IMR-90 (cell line): ENCODE measurements around the gene CCDC69. TPM values are rescaled to one million over a fixed set of nuclear protein-coding genes. Genes with fewer than 3 reads are reported as not detected.

Source experiments
- ATAC-seq: fragments of 200-7000 bp; cut with Tn5 transposase; 2 replicates; pipeline ENCODE4 v1.9.1; 2020; ENCODE audit warnings: low read depth, mild to moderate bottlenecking, moderate library complexity
- BruUV-seq: library from RNA; stranded (reverse); fragments of 400-500 nt; replicated peaks from 2 replicates; lab custom pipeline; 2021; lab: Mats Ljungman, UMichigan
- CTCF ChIA-PET: fragments of 300-600 bp; formaldehyde crosslinking; extraction: SDS; loops from one replicate; lab custom pipeline; 2021; ENCODE audit warnings: antibody characterized with exemption; lab: Yijun Ruan, JAX
- POLR2A ChIA-PET: fragments of 300-600 bp; sonication (Branson Sonifier 250); formaldehyde crosslinking; loops from one replicate; lab custom pipeline; 2022; ENCODE audit warnings: antibody characterized with exemption; ENCODE audit not compliant: unreplicated experiment; lab: Charles Lee
- DNase-seq: peaks from one replicate; pipeline ENCODE4 v3.0.0; 2013
- H2AFZ ChIP-seq: replicated peaks from 2 replicates; pipeline ENCODE3; 2013; ENCODE audit warnings: low read length, mild to moderate bottlenecking; ENCODE audit not compliant: poor library complexity
- H2AK5ac ChIP-seq: 2 replicates; pipeline ENCODE4 v1.6.1; 2013; ENCODE audit warnings: low read depth, low read length, inconsistent platforms
- H2AK9ac ChIP-seq: replicated peaks from 2 replicates; pipeline ENCODE3; 2013; ENCODE audit warnings: mild to moderate bottlenecking, low read depth, low read length, moderate library complexity; ENCODE audit not compliant: poor library complexity
- H2BK120ac ChIP-seq: 2 replicates; pipeline ENCODE4 v1.6.1; 2013; ENCODE audit warnings: low read depth, low read length, inconsistent platforms
- H2BK15ac ChIP-seq: 3 replicates; pipeline ENCODE4 v1.6.1; 2013; ENCODE audit warnings: low read depth, low read length, inconsistent platforms
- H2BK20ac ChIP-seq: 2 replicates; pipeline ENCODE4 v1.6.1; 2013; ENCODE audit warnings: low read depth, mild to moderate bottlenecking, inconsistent platforms, low read length, moderate library complexity
- H2BK5ac ChIP-seq: 2 replicates; pipeline ENCODE4 v1.6.1; 2013; ENCODE audit warnings: mild to moderate bottlenecking, low read depth, low read length, inconsistent platforms; ENCODE audit not compliant: poor library complexity, severe bottlenecking
- H3K14ac ChIP-seq: replicated peaks from 2 replicates; pipeline ENCODE4 v1.6.1; 2013; ENCODE audit warnings: low read depth, low read length, inconsistent platforms
- H3K18ac ChIP-seq: 2 replicates; pipeline ENCODE4 v1.6.1; 2013; ENCODE audit warnings: low read depth, low read length, control low read depth
- H3K23ac ChIP-seq: 2 replicates; pipeline ENCODE4 v1.6.1; 2013; ENCODE audit warnings: low read depth, low read length, inconsistent platforms
- H3K27ac ChIP-seq: 2 replicates; pipeline ENCODE4 v1.5.1; 2013; ENCODE audit warnings: mild to moderate bottlenecking, control low read depth, low read length; ENCODE audit not compliant: insufficient read depth
- H3K27me3 ChIP-seq: 2 replicates; pipeline ENCODE4 v1.6.1; 2013; ENCODE audit warnings: low read length; ENCODE audit not compliant: control insufficient read depth, insufficient read depth
- H3K36me3 ChIP-seq: 2 replicates; pipeline ENCODE4 v1.6.1; 2013; ENCODE audit warnings: low read length, mixed read lengths; ENCODE audit not compliant: control insufficient read depth, insufficient read depth
- H3K4ac ChIP-seq: 2 replicates; pipeline ENCODE4 v1.6.1; 2013; ENCODE audit warnings: low read depth, low read length, inconsistent platforms
- H3K4me1 ChIP-seq: 2 replicates; pipeline ENCODE4 v1.6.1; 2013; ENCODE audit warnings: low read length, mixed read lengths; ENCODE audit not compliant: control insufficient read depth, insufficient read depth
- H3K4me2 ChIP-seq: 2 replicates; pipeline ENCODE4 v1.6.1; 2013; ENCODE audit warnings: low read depth, mild to moderate bottlenecking, control low read depth, low read length, moderate library complexity
- H3K4me3 ChIP-seq: 2 replicates; pipeline ENCODE4 v1.5.1; 2013; ENCODE audit warnings: low read depth, mild to moderate bottlenecking, control low read depth, low read length, moderate library complexity; ENCODE audit not compliant: insufficient read depth
- H3K56ac ChIP-seq: 2 replicates; pipeline ENCODE4 v1.6.1; 2013; ENCODE audit warnings: low read length, inconsistent platforms; ENCODE audit not compliant: insufficient read depth; ENCODE audit errors: extremely low read depth
- H3K79me1 ChIP-seq, 2 experiments: 2 replicates each; pipeline ENCODE4 v1.6.1; 2013; ENCODE audit warnings: low read length in 2 of 2, inconsistent platforms in 1 of 2, low read depth in 1 of 2
- H3K9ac ChIP-seq: 2 replicates; pipeline ENCODE4 v1.6.1; 2013; ENCODE audit warnings: low read depth, low read length, control low read depth
- H3K9me1 ChIP-seq: 2 replicates; pipeline ENCODE4 v1.6.1; 2013; ENCODE audit warnings: low read length, inconsistent platforms; ENCODE audit not compliant: insufficient read depth
- H3K9me3 ChIP-seq: 2 replicates; pipeline ENCODE4 v1.6.1; 2013; ENCODE audit warnings: low read length; ENCODE audit not compliant: control insufficient read depth, insufficient read depth
- H4K20me1 ChIP-seq: 2 replicates; pipeline ENCODE4 v1.6.1; 2013; ENCODE audit warnings: low read length, inconsistent platforms; ENCODE audit not compliant: insufficient read depth
- H4K5ac ChIP-seq: 2 replicates; pipeline ENCODE4 v1.6.1; 2013; ENCODE audit warnings: mild to moderate bottlenecking, low read depth, low read length, control low read depth
- H4K8ac ChIP-seq, 2 experiments: 2 replicates each; pipeline ENCODE4 v1.6.1; 2013; ENCODE audit warnings: low read depth in 2 of 2, low read length in 2 of 2, control low read depth in 1 of 2, inconsistent platforms in 1 of 2
- H4K91ac ChIP-seq: 2 replicates; pipeline ENCODE4 v1.6.1; 2013; ENCODE audit warnings: low read depth, low read length, inconsistent platforms; ENCODE audit not compliant: insufficient read depth
- BHLHE40 ChIP-seq: fragments of 150-350 bp; IDR thresholded peaks from 2 replicates; pipeline ENCODE4 v1.6.1; 2016; ENCODE audit warnings: mild to moderate bottlenecking, low read depth, low read length
- CEBPB ChIP-seq: IDR thresholded peaks from 2 replicates; pipeline ENCODE4 v1.6.1; 2012; ENCODE audit warnings: low read depth, low read length, improper control_type of control experiment
- CHD1 ChIP-seq: IDR thresholded peaks from 2 replicates; pipeline ENCODE4 v1.6.1; 2012; ENCODE audit warnings: low read depth, low read length, improper control_type of control experiment
- FOS ChIP-seq: fragments of 150-350 bp; IDR thresholded peaks from 2 replicates; pipeline ENCODE4 v1.6.1; 2016; ENCODE audit warnings: low read depth, low read length
- MAZ ChIP-seq: IDR thresholded peaks from 2 replicates; pipeline ENCODE4 v1.6.1; 2012; ENCODE audit warnings: low read depth, mild to moderate bottlenecking, low read length, improper control_type of control experiment, moderate library complexity, borderline replicate concordance
- MXI1 ChIP-seq: IDR thresholded peaks from 2 replicates; pipeline ENCODE4 v1.6.1; 2012; ENCODE audit warnings: low read depth, mild to moderate bottlenecking, low read length, moderate library complexity, borderline replicate concordance
- POLR2A ChIP-seq: IDR thresholded peaks from 2 replicates; pipeline ENCODE4 v1.6.1; 2012; ENCODE audit warnings: mild to moderate bottlenecking, low read depth, low read length
- RAD21 ChIP-seq: IDR thresholded peaks from 2 replicates; pipeline ENCODE4 v1.6.1; 2012; ENCODE audit warnings: low read length, improper control_type of control experiment
- RCOR1 ChIP-seq: IDR thresholded peaks from 2 replicates; pipeline ENCODE4 v1.6.1; 2012; ENCODE audit warnings: mild to moderate bottlenecking, low read length, improper control_type of control experiment; ENCODE audit not compliant: insufficient replicate concordance
- SMC3 ChIP-seq: fragments of 150-350 bp; IDR thresholded peaks from 2 replicates; pipeline ENCODE4 v1.6.1; 2016; ENCODE audit warnings: low read depth, mild to moderate bottlenecking, antibody characterized with exemption, low read length, moderate library complexity
- WGBS, 2 experiments: methylation state at CpG; one replicate each; pipeline versions ENCODE4 v1.1.5 to v1.1.7; 2013; ENCODE audit warnings: missing lambda C conversion rate in 2 of 2; ENCODE audit not compliant: insufficient read length in 1 of 2; ENCODE audit errors: extremely low coverage in 2 of 2; 5-methylcytosine and 5-hydroxymethylcytosine counted together
- dilution Hi-C: fragments of 300-500 bp; cut with HindIII; formaldehyde crosslinking; loops from one replicate; pipeline ENCODE4 v1.14.3; 2018; ENCODE audit warnings: low sequenced_read_pairs; ENCODE audit not compliant: unreplicated experiment
- in situ Hi-C: fragments of 300-500 bp; cut with MboI; formaldehyde crosslinking; loops from 3 replicates; pipeline ENCODE4 v1.14.3; 2019; ENCODE audit warnings: low sequenced_read_pairs, inconsistent platforms, mixed read lengths
- intact Hi-C: fragments of 100-400 bp; cut with micrococcal nuclease; formaldehyde crosslinking; loops from 2 replicates; pipeline ENCODE4 v1.10.0; 2022
- polyA plus RNA-seq, 3 experiments: library from polyadenylated mRNA; depleted of rRNA; stranded (reverse); fragments of >200 nt; gene quantifications; 2 replicates each; pipeline ENCODE4 v1.2.3, GENCODE V29; 2012; ENCODE audit warnings: low replicate concordance in 1 of 3
- total RNA-seq: library from RNA; depleted of rRNA; stranded (reverse); fragments of >200 nt; gene quantifications from 2 replicates; pipeline ENCODE4 v1.2.3, GENCODE V29; 2012
- TF ChIP-seq, protein P1 (sequence below): conservative IDR thresholded peaks from 2 replicates; pipeline ENCODE4 v1.5.1; 2012; ENCODE audit warnings: mild to moderate bottlenecking, low read depth, low read length, improper control_type of control experiment
- TF ChIP-seq, protein P2 (sequence below): fragments of 150-350 bp; IDR thresholded peaks from 2 replicates; pipeline ENCODE4 v1.6.1; 2016; ENCODE audit warnings: low read depth, mild to moderate bottlenecking, low read length, moderate library complexity, borderline replicate concordance

Gene CCDC69
- total and polyA plus RNA-seq, 2 of the 4 experiments (the other 2 are of a cell fraction) = 0.36 to 0.48 TPM

DNA sequence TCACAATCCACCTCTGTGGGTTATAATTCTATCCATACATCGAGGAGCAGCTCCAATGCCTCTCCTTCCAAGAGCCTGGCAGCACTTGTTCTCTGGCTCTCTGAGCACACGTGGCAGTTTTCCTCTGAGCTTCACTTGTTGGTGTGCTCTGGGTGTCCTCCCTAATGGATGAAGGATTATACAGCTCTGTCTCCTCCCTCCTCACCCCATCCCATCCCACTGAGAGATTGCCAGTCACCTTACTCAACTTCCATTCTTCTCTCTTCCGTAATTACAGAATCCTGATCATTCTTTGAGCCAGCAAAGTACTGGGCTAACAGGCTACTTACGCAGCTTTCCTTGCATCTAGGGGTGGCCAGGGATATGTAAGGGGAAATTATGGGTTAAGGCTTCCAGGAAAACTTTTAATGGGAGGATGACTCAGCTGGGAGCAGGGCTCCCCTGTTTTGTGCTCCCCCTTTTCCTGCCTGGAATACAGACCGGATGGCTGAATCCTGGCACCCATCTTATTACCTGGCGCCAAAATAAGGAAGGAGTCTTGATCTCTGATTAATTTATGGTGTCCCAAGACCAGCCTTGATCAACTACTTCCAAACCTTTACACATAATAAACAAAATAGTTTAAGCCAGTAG, 6.3 kb upstream of the CCDC69 start:
- Histone ChIP-seq H3K18ac (no peak overlapping the region), H3K9ac (no peak overlapping the region), H3K4ac (no peak overlapping the region), H2AK5ac (no peak overlapping the region), H2BK120ac (no peak overlapping the region), H3K4me2 (no peak overlapping the region), H2BK15ac (no peak overlapping the region), H4K8ac (no peak overlapping the region), H4K20me1 (no peaks in the 10 kb centered on the region), H3K14ac (no peak overlapping the region), H3K56ac (no peak overlapping the region), H3K9me1 (no peaks in the 10 kb centered on the region), H3K23ac (no peak overlapping the region), H3K4me3 (no peak overlapping the region), H2AK9ac (no peak overlapping the region), H3K9me3 (no peaks in the 10 kb centered on the region), H3K79me1 (no peaks in the 10 kb centered on the region), H3K36me3 (no peaks in the 10 kb centered on the region), H2AFZ (no peak overlapping the region), H2BK5ac (no peak overlapping the region), H2BK20ac (no peak overlapping the region), H3K4me1 (peaks cover 2% of the 10 kb centered on the region; the same call in 1 of the 2 replicates), H4K5ac (no peak overlapping the region), H3K27me3 (peaks cover 32% of the 10 kb centered on the region), H3K27ac (no peak overlapping the region), H4K91ac (no peak overlapping the region)
- TF ChIP-seq POLR2A (no peak), RCOR1 (no peak), RAD21 (no peak), CEBPB (no peak), BHLHE40 (no peak), MAZ (no peak), CHD1 (no peak), FOS (no peak), MXI1 (no peak), SMC3 (no peak)
- TF ChIP-seq, protein P1, sequence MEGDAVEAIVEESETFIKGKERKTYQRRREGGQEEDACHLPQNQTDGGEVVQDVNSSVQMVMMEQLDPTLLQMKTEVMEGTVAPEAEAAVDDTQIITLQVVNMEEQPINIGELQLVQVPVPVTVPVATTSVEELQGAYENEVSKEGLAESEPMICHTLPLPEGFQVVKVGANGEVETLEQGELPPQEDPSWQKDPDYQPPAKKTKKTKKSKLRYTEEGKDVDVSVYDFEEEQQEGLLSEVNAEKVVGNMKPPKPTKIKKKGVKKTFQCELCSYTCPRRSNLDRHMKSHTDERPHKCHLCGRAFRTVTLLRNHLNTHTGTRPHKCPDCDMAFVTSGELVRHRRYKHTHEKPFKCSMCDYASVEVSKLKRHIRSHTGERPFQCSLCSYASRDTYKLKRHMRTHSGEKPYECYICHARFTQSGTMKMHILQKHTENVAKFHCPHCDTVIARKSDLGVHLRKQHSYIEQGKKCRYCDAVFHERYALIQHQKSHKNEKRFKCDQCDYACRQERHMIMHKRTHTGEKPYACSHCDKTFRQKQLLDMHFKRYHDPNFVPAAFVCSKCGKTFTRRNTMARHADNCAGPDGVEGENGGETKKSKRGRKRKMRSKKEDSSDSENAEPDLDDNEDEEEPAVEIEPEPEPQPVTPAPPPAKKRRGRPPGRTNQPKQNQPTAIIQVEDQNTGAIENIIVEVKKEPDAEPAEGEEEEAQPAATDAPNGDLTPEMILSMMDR = no peak
- TF ChIP-seq, protein P2, sequence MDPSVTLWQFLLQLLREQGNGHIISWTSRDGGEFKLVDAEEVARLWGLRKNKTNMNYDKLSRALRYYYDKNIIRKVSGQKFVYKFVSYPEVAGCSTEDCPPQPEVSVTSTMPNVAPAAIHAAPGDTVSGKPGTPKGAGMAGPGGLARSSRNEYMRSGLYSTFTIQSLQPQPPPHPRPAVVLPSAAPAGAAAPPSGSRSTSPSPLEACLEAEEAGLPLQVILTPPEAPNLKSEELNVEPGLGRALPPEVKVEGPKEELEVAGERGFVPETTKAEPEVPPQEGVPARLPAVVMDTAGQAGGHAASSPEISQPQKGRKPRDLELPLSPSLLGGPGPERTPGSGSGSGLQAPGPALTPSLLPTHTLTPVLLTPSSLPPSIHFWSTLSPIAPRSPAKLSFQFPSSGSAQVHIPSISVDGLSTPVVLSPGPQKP = no peak
- no CpG with 5 or more reads among the region's 6 CpGs for WGBS, 2 experiments
- dilution Hi-C loops (no loop called here), intact Hi-C loops (no loop called here), in situ Hi-C loops (no loop called here)
- POLR2A ChIA-PET = no interaction called here
- no TSS peak for BruUV-seq
- no peak for DNase-seq
- CTCF ChIA-PET = interaction anchor here (1.0 to 1.9 kb wide), 2 partner anchors 8 to 86 kb away, joined by 3 to 9 read pairs; no protein-coding TSS in a partner anchor
- ATAC-seq = no peak
